GM23248 (cell line): Measurements from ENCODE around the gene OR10H5.

ENCODE experiments used
- EZH2 ChIP-seq: fragments of 200-600 bp; sonication (generic); IDR thresholded peaks from 2 replicates; pipeline ENCODE4 v1.6.1; 2018; ENCODE audit warnings: antibody characterized with exemption, mild to moderate bottlenecking; ENCODE audit not compliant: insufficient read depth, poor library complexity, severe bottlenecking
- EZH2phosphoT487 ChIP-seq: fragments of 200-600 bp; sonication (generic); IDR thresholded peaks from 2 replicates; pipeline ENCODE4 v1.6.1; 2018; ENCODE audit warnings: antibody characterized with exemption, moderate library complexity, mild to moderate bottlenecking, low read depth; ENCODE audit not compliant: insufficient read depth

DNA sequence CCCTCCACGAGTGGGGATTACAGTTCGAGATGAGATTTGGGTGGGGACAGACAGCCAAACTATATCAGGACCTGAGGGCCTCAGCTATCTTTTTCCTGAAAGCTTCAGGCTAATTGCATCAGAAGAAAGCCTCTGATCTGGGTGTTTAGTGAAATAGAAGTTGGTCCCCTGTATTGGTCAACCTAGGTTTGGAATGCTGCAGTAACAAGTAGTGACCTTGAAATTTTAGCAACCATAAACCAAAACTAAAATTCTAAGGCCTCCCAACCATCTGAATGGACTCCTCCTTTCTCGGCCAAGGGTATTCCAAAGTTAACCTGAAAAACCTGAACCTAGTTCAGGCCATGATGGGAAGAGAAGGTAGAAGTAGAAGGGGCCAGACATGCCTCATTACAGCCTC lies 62.9 kb downstream of the OR10H5 start:
- TF ChIP-seq EZH2 (no peak), EZH2phosphoT487 (no peak)
